ENCODE measurements around the gene REXO5.
A peak's percentile ranks its signal among the peaks of the same experiment; 100 is the strongest.
"Not testable (repeated sequence)": the region's sequence is repeated elsewhere in the genome, so short reads cannot be mapped to it uniquely, and the experiment has no call there.

The REXO5 gene

GRCh38 chr16:20851601-20852000 is 45.3 kb downstream of the REXO5 start:
- no peak for DNase-seq

- DNase-seq: no peak
Observed at GRCh38 chr16:20853143-20853542, 46.8 kb downstream of the REXO5 start.

GRCh38 chr16:20853981-20854620 is 47.8 kb downstream of the REXO5 start:
- DNase-seq: no peak

GRCh38 chr16:20854963-20855362 is 48.6 kb downstream of the REXO5 start:
- DNase-seq: no peak

GRCh38 chr16:20857281-20857680 is 51.0 kb downstream of the REXO5 start:
- no peak for DNase-seq

GRCh38 chr16:20859229-20859628 is 52.9 kb downstream of the REXO5 start:
- no peak for DNase-seq

GRCh38 chr16:20859699-20860098 is 53.4 kb downstream of the REXO5 start:
- no peak for DNase-seq

- no peak for DNase-seq
Observed at GRCh38 chr16:20860361-20860760, 54.0 kb downstream of the REXO5 start.

- DNase-seq: not testable (repeated sequence)
Observed at GRCh38 chr16:20860995-20861394, 54.7 kb downstream of the REXO5 start.

- no peak for DNase-seq
Observed at GRCh38 chr16:20862162-20862960, 56.0 kb downstream of the REXO5 start.

GRCh38 chr16:20864376-20864775 is 58.0 kb downstream of the REXO5 start:
- not testable (repeated sequence) for DNase-seq

- DNase-seq: no peak
Observed at GRCh38 chr16:20865420-20866131, 59.2 kb downstream of the REXO5 start.

- peak; percentile 68 for DNase-seq
Observed at GRCh38 chr16:20866145-20866772, 59.9 kb downstream of the REXO5 start.

- DNase-seq: no peak
Observed at GRCh38 chr16:20866801-20867200, 60.5 kb downstream of the REXO5 start.

- DNase-seq: no peak
Observed at GRCh38 chr16:20867585-20867984, 61.3 kb downstream of the REXO5 start.

GRCh38 chr16:20868890-20869289 is 62.6 kb downstream of the REXO5 start:
- DNase-seq: no peak

GRCh38 chr16:20870122-20870820 is 63.9 kb downstream of the REXO5 start:
- DNase-seq: peak; percentile 56

- DNase-seq: no peak
Observed at GRCh38 chr16:20871258-20871657, 64.9 kb downstream of the REXO5 start.

GRCh38 chr16:20871941-20872815 is 65.9 kb downstream of the REXO5 start:
- no peak for DNase-seq

- no peak for DNase-seq
Observed at GRCh38 chr16:20873331-20873730, 67.0 kb downstream of the REXO5 start.

- DNase-seq: no peak
Observed at GRCh38 chr16:20874088-20874581, 67.8 kb downstream of the REXO5 start.

GRCh38 chr16:20875355-20875650 is 69.0 kb downstream of the REXO5 start:
- DNase-seq: no peak

Data from OCI-M1 (cell line).